Chondrocyte (in vitro differentiated cells): ENCODE measurements around the gene P3R3URF. TPM values are rescaled to one million over a fixed set of nuclear protein-coding genes. Genes with fewer than 3 reads are reported as not detected.
"Not testable (repeated sequence)": the region's sequence is repeated elsewhere in the genome, so short reads cannot be mapped to it uniquely, and the experiment has no call there.

Source experiments
- DNase-seq: peaks from one replicate; pipeline ENCODE4 v3.0.0; 2021; ENCODE audit warnings: mixed read lengths, low spot score
- H3K27ac Mint-ChIP-seq: one replicate; pipeline ENCODE4 v1.8.0; 2021; ENCODE audit warnings: mild to moderate bottlenecking, moderate library complexity, mixed read lengths; ENCODE audit not compliant: unreplicated experiment
- H3K27me3 Mint-ChIP-seq: 2 replicates; pipeline ENCODE4 v1.8.0; 2021; ENCODE audit warnings: low read depth, mixed read lengths
- H3K36me3 Mint-ChIP-seq: 2 replicates; pipeline ENCODE4 v1.8.0; 2021; ENCODE audit warnings: low read depth, mixed read lengths
- H3K4me1 Mint-ChIP-seq: 2 replicates; pipeline ENCODE4 v1.8.0; 2021; ENCODE audit warnings: low read depth, mild to moderate bottlenecking, mixed read lengths
- H3K4me3 Mint-ChIP-seq: one replicate; pipeline ENCODE4 v1.8.0; 2021; ENCODE audit warnings: mild to moderate bottlenecking, moderate library complexity, mixed read lengths; ENCODE audit not compliant: unreplicated experiment
- H3K9me3 Mint-ChIP-seq: 2 replicates; pipeline ENCODE4 v1.8.0; 2021; ENCODE audit warnings: low read depth, mixed read lengths
- long read RNA-seq: library from polyadenylated mRNA; stranded (forward); transcript quantifications from one replicate; pipeline ENCODE4 v2.0.0, GENCODE V29; 2021
- total RNA-seq: library from RNA; stranded (reverse); gene quantifications from 3 replicates; pipeline ENCODE4 v1.2.1, GENCODE V29; 2021
- TF ChIP-seq, protein P1 (sequence below): fragments of 200-600 bp; sonication (generic); IDR thresholded peaks from 2 replicates; pipeline ENCODE4 v1.5.0; 2021; ENCODE audit warnings: antibody characterized with exemption, mild to moderate bottlenecking, moderate library complexity

The P3R3URF gene
- not detected in 3 replicates for total RNA-seq
- long read RNA-seq = 0 reads

DNA sequence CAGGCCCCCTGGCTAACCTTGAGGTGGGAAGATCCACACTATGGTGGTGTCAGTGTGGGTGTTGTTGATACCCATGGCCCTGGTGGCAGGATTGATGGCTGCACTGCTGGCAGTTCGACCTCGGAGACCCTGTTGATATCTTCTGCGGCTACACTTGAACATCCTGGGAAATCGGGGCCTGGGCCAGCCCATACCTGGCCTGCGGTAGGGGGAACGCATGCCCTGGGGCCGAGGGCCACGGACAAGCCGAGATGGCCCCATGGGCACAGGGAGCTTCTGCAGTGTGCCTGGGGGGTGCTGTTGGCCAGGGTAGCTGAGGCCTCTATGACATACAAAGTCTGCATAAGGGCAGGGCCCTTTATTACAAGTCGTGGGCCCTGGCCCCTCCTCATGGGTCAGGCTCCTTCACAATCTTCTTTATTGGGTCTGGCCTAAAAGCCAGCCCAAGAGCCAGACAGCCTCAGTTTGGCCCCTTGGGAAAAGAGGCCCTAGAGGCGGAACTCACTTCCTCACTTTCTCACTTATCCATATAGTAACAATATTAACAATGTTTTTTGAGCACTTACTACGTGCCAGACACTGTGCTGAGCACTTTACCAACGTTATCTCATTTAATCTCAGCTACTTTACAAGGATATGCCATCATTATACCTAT, at the start of gene P3R3URF:
P3R3URF (minus strand) TSS at position 278 of the 655 bp plus-strand sequence; CDS start at position 261, 17 bp downstream.
- TF ChIP-seq, protein P1, sequence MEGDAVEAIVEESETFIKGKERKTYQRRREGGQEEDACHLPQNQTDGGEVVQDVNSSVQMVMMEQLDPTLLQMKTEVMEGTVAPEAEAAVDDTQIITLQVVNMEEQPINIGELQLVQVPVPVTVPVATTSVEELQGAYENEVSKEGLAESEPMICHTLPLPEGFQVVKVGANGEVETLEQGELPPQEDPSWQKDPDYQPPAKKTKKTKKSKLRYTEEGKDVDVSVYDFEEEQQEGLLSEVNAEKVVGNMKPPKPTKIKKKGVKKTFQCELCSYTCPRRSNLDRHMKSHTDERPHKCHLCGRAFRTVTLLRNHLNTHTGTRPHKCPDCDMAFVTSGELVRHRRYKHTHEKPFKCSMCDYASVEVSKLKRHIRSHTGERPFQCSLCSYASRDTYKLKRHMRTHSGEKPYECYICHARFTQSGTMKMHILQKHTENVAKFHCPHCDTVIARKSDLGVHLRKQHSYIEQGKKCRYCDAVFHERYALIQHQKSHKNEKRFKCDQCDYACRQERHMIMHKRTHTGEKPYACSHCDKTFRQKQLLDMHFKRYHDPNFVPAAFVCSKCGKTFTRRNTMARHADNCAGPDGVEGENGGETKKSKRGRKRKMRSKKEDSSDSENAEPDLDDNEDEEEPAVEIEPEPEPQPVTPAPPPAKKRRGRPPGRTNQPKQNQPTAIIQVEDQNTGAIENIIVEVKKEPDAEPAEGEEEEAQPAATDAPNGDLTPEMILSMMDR = no peak
- no peaks in the 10 kb centered on the region for H3K27me3 Mint-ChIP-seq
- peaks cover 3% of the 10 kb centered on the region for H3K4me1 Mint-ChIP-seq
- H3K4me3 Mint-ChIP-seq = no peak within 1 kb of the TSS
- no peak within 1 kb of the TSS for H3K27ac Mint-ChIP-seq
- DNase-seq = no peak
- no peaks in the 10 kb centered on the region for H3K9me3 Mint-ChIP-seq
- no peaks in the 10 kb centered on the region for H3K36me3 Mint-ChIP-seq

DNA sequence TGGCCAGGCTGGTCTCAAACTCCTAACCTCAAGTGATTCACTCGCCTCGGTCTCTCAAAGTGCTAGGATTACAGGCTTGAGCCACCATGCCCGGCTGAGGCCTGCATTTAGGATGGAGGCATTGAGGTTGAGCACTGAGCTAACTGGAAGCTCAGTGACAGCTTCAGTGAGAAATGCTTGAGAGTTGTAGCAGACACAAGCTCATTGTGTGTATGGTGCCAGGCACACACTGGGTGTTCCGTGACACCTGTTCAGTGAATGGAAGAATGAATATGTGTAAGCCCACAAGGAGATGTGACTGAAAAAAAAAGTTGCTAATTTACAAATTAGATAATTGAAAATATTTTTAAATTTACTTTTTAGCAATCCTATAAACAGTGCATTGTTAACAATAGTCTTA, 48.7 kb upstream of the P3R3URF start:
- no peak overlapping the region for H3K4me3 Mint-ChIP-seq
- DNase-seq = no peak
- no peaks in the 10 kb centered on the region for H3K27me3 Mint-ChIP-seq
- H3K4me1 Mint-ChIP-seq = peaks cover 6% of the 10 kb centered on the region
- no peaks in the 10 kb centered on the region for H3K9me3 Mint-ChIP-seq
- TF ChIP-seq, protein P1 = no peak
- peaks cover 3% of the 10 kb centered on the region for H3K36me3 Mint-ChIP-seq
- H3K27ac Mint-ChIP-seq = no peak overlapping the region

DNA sequence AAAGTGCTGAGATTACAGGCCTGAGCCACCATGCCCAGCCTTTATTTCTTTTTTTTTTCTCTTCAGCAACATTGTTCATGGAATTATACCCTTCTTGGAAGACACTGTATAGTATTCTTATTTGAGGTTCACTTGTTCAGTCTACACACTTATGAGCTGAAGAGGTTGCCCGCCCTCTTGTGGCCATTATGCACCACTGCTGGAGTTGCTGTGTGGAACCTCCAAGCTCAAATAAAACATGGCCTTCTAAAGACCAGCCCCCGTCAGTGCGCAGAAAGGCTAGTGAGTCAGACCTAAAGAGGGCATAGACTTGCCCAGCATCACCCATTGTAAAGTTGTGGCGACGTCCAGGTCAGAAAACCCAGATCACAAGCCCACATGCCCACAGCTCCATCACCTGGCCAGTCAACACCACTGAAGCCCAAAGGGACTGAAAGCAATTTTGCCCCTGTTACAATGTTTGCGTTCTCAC, 47.2 kb upstream of the P3R3URF start:
- no peak for DNase-seq
- Mint-ChIP-seq H3K4me3 (no peak overlapping the region), H3K27ac (no peak overlapping the region), H3K27me3 (no peaks in the 10 kb centered on the region), H3K4me1 (peaks cover 6% of the 10 kb centered on the region), H3K36me3 (peaks cover 3% of the 10 kb centered on the region), H3K9me3 (no peaks in the 10 kb centered on the region)
- TF ChIP-seq, protein P1 = peak; percentile 98

DNA sequence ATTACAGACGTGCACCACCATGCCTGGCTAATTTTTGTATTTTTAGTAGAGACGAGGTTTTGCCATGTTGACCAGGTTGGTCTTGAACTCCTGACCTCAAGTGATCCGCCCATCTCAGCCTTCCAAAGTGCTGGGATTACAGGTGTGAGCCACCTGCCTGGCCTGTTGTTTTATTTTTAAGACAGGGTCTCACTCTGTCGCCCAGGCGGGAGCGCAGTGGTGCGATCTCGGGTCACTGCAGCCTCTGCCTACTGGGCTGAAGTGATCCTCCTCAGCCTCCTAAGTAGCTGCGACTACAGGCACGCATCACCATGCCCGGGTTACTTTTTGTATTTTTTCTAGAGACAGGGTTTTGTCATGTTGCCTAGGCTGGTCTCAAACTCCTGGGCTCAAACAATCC, 46.8 kb upstream of the P3R3URF start:
- not testable (repeated sequence) for H3K9me3 Mint-ChIP-seq, H3K4me3 Mint-ChIP-seq, H3K36me3 Mint-ChIP-seq, H3K27me3 Mint-ChIP-seq, H3K4me1 Mint-ChIP-seq, H3K27ac Mint-ChIP-seq, DNase-seq

DNA sequence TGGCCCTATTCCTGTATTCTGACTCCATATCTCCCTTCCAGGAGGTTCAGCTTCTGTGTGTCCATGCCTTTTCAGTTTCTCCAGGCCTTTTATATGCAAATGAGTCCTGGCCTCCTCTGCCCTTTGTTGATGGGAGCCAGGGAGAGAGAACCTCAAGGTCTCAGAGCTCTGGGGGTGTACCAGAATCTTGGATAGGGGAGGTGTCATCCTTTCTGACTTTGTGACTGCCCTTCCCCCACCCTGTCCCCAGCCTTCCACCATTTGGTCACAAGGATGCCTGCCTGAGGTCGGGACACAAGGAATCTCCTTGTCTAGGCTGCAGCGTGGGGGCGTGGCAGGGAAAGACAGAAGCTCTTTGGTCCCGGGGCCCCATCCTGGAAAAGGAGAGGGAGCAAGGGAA, 45.5 kb upstream of the P3R3URF start:
- H3K36me3 Mint-ChIP-seq = peaks cover 3% of the 10 kb centered on the region
- TF ChIP-seq, protein P1 = no peak
- DNase-seq = no peak
- H3K27ac Mint-ChIP-seq = no peak overlapping the region
- H3K4me3 Mint-ChIP-seq = no peak overlapping the region
- H3K27me3 Mint-ChIP-seq = no peaks in the 10 kb centered on the region
- no peaks in the 10 kb centered on the region for H3K9me3 Mint-ChIP-seq
- H3K4me1 Mint-ChIP-seq = peaks cover 6% of the 10 kb centered on the region

DNA sequence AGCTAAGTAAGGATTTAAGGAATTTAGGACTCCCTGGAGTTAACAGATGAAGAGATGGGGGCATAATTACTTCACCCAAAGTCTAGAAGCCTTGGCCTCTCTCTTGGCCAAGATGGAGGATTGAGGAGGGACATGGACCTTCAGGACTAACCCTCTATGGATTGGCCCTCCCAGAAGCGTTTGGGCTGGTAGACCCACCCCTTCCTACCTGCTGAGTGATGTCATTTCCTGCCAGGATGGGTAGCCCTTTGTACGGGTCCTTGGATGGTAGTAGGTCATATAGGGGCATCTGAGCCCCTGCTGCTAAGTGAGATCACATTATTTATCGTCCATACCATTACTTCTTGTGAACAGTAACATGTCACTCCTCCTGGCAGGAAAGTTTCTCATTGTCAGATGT, 44.5 kb upstream of the P3R3URF start:
- no peak overlapping the region for H3K4me3 Mint-ChIP-seq
- no peaks in the 10 kb centered on the region for H3K9me3 Mint-ChIP-seq
- H3K27ac Mint-ChIP-seq = no peak overlapping the region
- no peaks in the 10 kb centered on the region for H3K27me3 Mint-ChIP-seq
- TF ChIP-seq, protein P1 = no peak
- H3K36me3 Mint-ChIP-seq = peaks cover 3% of the 10 kb centered on the region
- DNase-seq = no peak
- peaks cover 6% of the 10 kb centered on the region for H3K4me1 Mint-ChIP-seq
